Upper lobe of left lung (tissue), 4 donors: Measurements from ENCODE around the gene ALPI.

Experiments used
- CTCF ChIP-seq, 6 experiments: fragments of 450-650 bp in 4 of 6; fragments of 200-600 bp in 2 of 6; sonication (generic) in 2 of 6; IDR thresholded peaks; one replicate each; pipeline ENCODE4 v1.5.1; 2016 to 2019; ENCODE audit warnings: antibody characterized with exemption in 6 of 6
- POLR2A ChIP-seq, 4 donors: fragments of 450-650 bp; IDR thresholded peaks; one replicate each; pipeline ENCODE4 v1.5.1; 2016 to 2017; ENCODE audit warnings: antibody characterized with exemption in 4 of 4, mild to moderate bottlenecking in 2 of 4
- POLR2AphosphoS5 ChIP-seq, 2 donors: sonication (generic); formaldehyde crosslinking; IDR thresholded peaks; one replicate each; pipeline ENCODE4 v1.5.1; 2017; ENCODE audit warnings: antibody characterized with exemption in 2 of 2

DNA sequence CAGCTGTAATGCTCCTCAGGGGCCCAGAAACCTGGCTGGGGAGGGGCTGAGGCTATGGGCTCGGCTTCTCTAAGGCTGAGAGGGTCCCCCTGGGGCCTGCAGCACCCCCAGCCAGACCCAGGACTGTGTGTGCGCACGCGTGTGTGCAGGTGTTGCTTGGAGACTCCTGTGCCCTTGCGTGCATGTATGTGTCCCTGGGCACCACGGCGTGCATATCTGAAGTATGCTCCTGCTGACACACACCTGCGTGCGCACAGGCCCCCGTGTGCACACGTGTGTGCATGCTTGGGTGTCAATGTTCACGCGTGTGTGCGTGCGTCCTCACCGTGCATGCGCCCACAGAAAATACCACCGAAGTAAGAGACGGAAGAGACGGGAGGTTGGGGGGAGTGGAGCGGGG, 46.6 kb downstream of the ALPI start:
- TF ChIP-seq POLR2A (IDR thresholded peaks at IDR 0.05): no peak
- TF ChIP-seq POLR2AphosphoS5 (IDR thresholded peaks at IDR 0.05): no peak
- no peak for TF ChIP-seq CTCF (IDR thresholded peaks at IDR 0.05)
